H1 (cell line): ENCODE results near the gene LY6G6F. TPM values are rescaled to one million over a fixed set of nuclear protein-coding genes. Genes with fewer than 3 reads are reported as not detected.
A peak's percentile ranks its signal among the peaks of the same experiment; 100 is the strongest.

ENCODE experiments used
- CTCF ChIA-PET: fragments of 300-600 bp; sonication (Branson Sonifier 250); formaldehyde crosslinking; loops from one replicate; lab custom pipeline; 2021; ENCODE audit not compliant: partially characterized antibody; lab: Charles Lee
- POLR2A ChIA-PET: fragments of 300-600 bp; sonication (Branson Sonifier 250); formaldehyde crosslinking; loops from one replicate; lab custom pipeline; 2021; ENCODE audit warnings: inconsistent platforms; ENCODE audit not compliant: partially characterized antibody; lab: Charles Lee
- DNase-seq, 2 experiments: peaks; one replicate each; pipeline versions ENCODE4 v3.0.0 to v3.0.0-alpha.2; 2010 to 2022; ENCODE audit warnings: low spot score in 2 of 2, low read depth in 1 of 2, mixed read lengths in 1 of 2
- FAIRE-seq: peaks from 2 replicates; lab custom pipeline; 2011; peaks lifted over from hg19 to GRCh38; lab: Jason Lieb, UNC
- H2AFZ ChIP-seq: 2 replicates; pipeline ENCODE4 v1.8.1; 2012; ENCODE audit warnings: low read length, inconsistent platforms
- H2AK5ac ChIP-seq: 2 replicates; pipeline ENCODE4 v1.6.1; 2013; ENCODE audit warnings: low read depth, low read length
- H2BK120ac ChIP-seq: replicated peaks from 2 replicates; pipeline ENCODE3; 2013; ENCODE audit warnings: low read depth, low read length, inconsistent platforms
- H2BK12ac ChIP-seq: 2 replicates; pipeline ENCODE4 v1.6.1; 2013; ENCODE audit warnings: low read depth, low read length
- H2BK15ac ChIP-seq: 2 replicates; pipeline ENCODE4 v1.6.1; 2013; ENCODE audit warnings: low read length
- H2BK20ac ChIP-seq: 2 replicates; pipeline ENCODE4 v1.6.1; 2013; ENCODE audit warnings: low read length
- H2BK5ac ChIP-seq: 2 replicates; pipeline ENCODE4 v1.6.1; 2013; ENCODE audit warnings: low read depth, low read length
- H3K14ac ChIP-seq: 2 replicates; pipeline ENCODE4 v1.6.1; 2013; ENCODE audit warnings: inconsistent platforms; ENCODE audit not compliant: insufficient read length
- H3K18ac ChIP-seq: 2 replicates; pipeline ENCODE4 v1.6.1; 2013; ENCODE audit warnings: low read length; ENCODE audit errors: extremely low read depth
- H3K23ac ChIP-seq: 2 replicates; pipeline ENCODE4 v1.6.1; 2013; ENCODE audit warnings: inconsistent platforms; ENCODE audit not compliant: insufficient read length
- H3K23me2 ChIP-seq: 2 replicates; pipeline ENCODE4 v1.6.1; 2013; ENCODE audit warnings: low read depth, low read length
- H3K27ac ChIP-seq: 2 replicates; pipeline ENCODE4 v1.6.1; 2011; ENCODE audit warnings: low read depth, low read length, inconsistent platforms
- H3K27me3 ChIP-seq, 4 experiments: replicated peaks in 1 of 4; 1 replicate in 1 of 4; 2 replicates in 3 of 4; pipeline versions ENCODE4 v1.6.1 to v1.8.1; 2011 to 2013; ENCODE audit warnings: low read length in 3 of 4, mild to moderate bottlenecking in 3 of 4, inconsistent platforms in 2 of 4, mixed read lengths in 2 of 4, moderate library complexity in 1 of 4; ENCODE audit not compliant: control insufficient read depth in 3 of 4, insufficient read depth in 3 of 4; ENCODE audit errors: extremely low read depth in 1 of 4
- H3K36me3 ChIP-seq, 4 experiments: 2 replicates each; pipeline versions ENCODE4 v1.6.1 to v1.8.1; 2011 to 2013; ENCODE audit warnings: mild to moderate bottlenecking in 4 of 4, low read length in 3 of 4, moderate library complexity in 2 of 4, control low read depth in 1 of 4, inconsistent platforms in 1 of 4; ENCODE audit not compliant: insufficient read depth in 4 of 4, control insufficient read depth in 2 of 4
- H3K4ac ChIP-seq: replicated peaks from 2 replicates; pipeline ENCODE3; 2013; ENCODE audit warnings: low read length, low read depth, mixed read lengths, inconsistent platforms; ENCODE audit not compliant: insufficient read length
- H3K4me1 ChIP-seq, 4 experiments: replicated peaks in 1 of 4; 1 replicate in 1 of 4; 2 replicates in 3 of 4; pipeline versions ENCODE4 v1.6.1 to v1.8.1; 2011 to 2013; ENCODE audit warnings: low read length in 3 of 4, inconsistent platforms in 2 of 4, mixed read lengths in 1 of 4; ENCODE audit not compliant: insufficient read depth in 4 of 4, control insufficient read depth in 3 of 4
- H3K4me2 ChIP-seq, 2 experiments: 2 replicates each; pipeline versions ENCODE4 v1.6.1 to v1.8.1; 2011 to 2013; ENCODE audit warnings: low read depth in 2 of 2, low read length in 2 of 2, control low read depth in 1 of 2, inconsistent platforms in 1 of 2, mild to moderate bottlenecking in 1 of 2; ENCODE audit not compliant: insufficient read depth in 1 of 2
- H3K4me3 ChIP-seq, 4 experiments: fragments of 200-600, 300-600 bp in 1 of 4; sonication (generic), shearing (Covaris generic), sonication (Bioruptor Twin) in 1 of 4; 2 replicates each; pipeline versions ENCODE4 v1.5.1 to v1.8.1; 2011 to 2016; ENCODE audit warnings: low read length in 4 of 4, low read depth in 3 of 4, control low read depth in 2 of 4, inconsistent platforms in 2 of 4, mild to moderate bottlenecking in 2 of 4, mixed read lengths in 1 of 4, moderate library complexity in 1 of 4; ENCODE audit not compliant: insufficient read depth in 2 of 4; ENCODE audit errors: extremely low read depth in 1 of 4
- H3K56ac ChIP-seq: replicated peaks from 2 replicates; pipeline ENCODE3; 2013; ENCODE audit warnings: low read depth, mild to moderate bottlenecking, mixed read lengths, low read length, inconsistent platforms; ENCODE audit not compliant: insufficient read length
- H3K79me1 ChIP-seq: 2 replicates; pipeline ENCODE4 v1.6.1; 2013; ENCODE audit warnings: low read depth, low read length, control low read depth
- H3K79me2 ChIP-seq, 2 experiments: 2 replicates each; pipeline versions ENCODE4 v1.6.1 to v1.8.1; 2012 to 2013; ENCODE audit warnings: low read length in 2 of 2, mild to moderate bottlenecking in 2 of 2, inconsistent platforms in 1 of 2; ENCODE audit not compliant: insufficient read depth in 2 of 2, control insufficient read depth in 1 of 2
- H3K9ac ChIP-seq, 4 experiments: replicated peaks in 1 of 4; 1 replicate in 1 of 4; 2 replicates in 3 of 4; pipeline versions ENCODE4 v1.6.1 to v1.8.1; 2011 to 2013; ENCODE audit warnings: low read depth in 3 of 4, low read length in 3 of 4, control low read depth in 2 of 4, mild to moderate bottlenecking in 2 of 4, moderate library complexity in 2 of 4, inconsistent platforms in 1 of 4; ENCODE audit errors: extremely low read depth in 1 of 4
- H3K9me3 ChIP-seq, 2 experiments: 2 replicates each; pipeline versions ENCODE4 v1.6.1 to v1.8.1; 2012 to 2013; ENCODE audit warnings: mild to moderate bottlenecking in 2 of 2, moderate library complexity in 2 of 2, control low read depth in 1 of 2, inconsistent platforms in 1 of 2, low read depth in 1 of 2, low read length in 1 of 2, mixed read lengths in 1 of 2; ENCODE audit not compliant: insufficient read depth in 2 of 2
- H4K20me1 ChIP-seq, 2 experiments: replicated peaks in 1 of 2; 2 replicates each; pipeline versions ENCODE3 to v1.8.1; 2011 to 2013; ENCODE audit warnings: inconsistent platforms in 2 of 2, low read length in 2 of 2, mild to moderate bottlenecking in 1 of 2; ENCODE audit not compliant: insufficient read depth in 2 of 2, control insufficient read depth in 1 of 2
- H4K5ac ChIP-seq: 2 replicates; pipeline ENCODE4 v1.6.1; 2013; ENCODE audit warnings: low read length, low read depth, mixed read lengths, inconsistent platforms; ENCODE audit not compliant: insufficient read length
- H4K8ac ChIP-seq: 2 replicates; pipeline ENCODE4 v1.8.0; 2013; ENCODE audit warnings: mild to moderate bottlenecking, moderate library complexity, low read length, inconsistent platforms; ENCODE audit not compliant: insufficient read depth; ENCODE audit errors: extremely low read depth
- H4K91ac ChIP-seq: replicated peaks from 2 replicates; pipeline ENCODE3; 2013; ENCODE audit warnings: low read length, mixed read lengths, inconsistent platforms; ENCODE audit not compliant: insufficient read length
- EGR1 ChIP-seq: IDR thresholded peaks from 2 replicates; pipeline ENCODE4 v1.6.1; 2011; ENCODE audit warnings: low read depth, low read length, borderline replicate concordance
- SIRT6 ChIP-seq: IDR thresholded peaks from one replicate; pipeline ENCODE4 v1.7.1; 2012; ENCODE audit warnings: low read length, inconsistent platforms
- TEAD4 ChIP-seq: IDR thresholded peaks from 2 replicates; pipeline ENCODE4 v1.6.1; 2012; ENCODE audit warnings: low read depth, low read length, inconsistent platforms, mixed read lengths
- WGBS, 2 experiments: shearing (Covaris generic) in 1 of 2; methylation state at CpG; one replicate each; pipeline versions ENCODE4 v1.1.6 to v1.1.7; 2013 to 2015; ENCODE audit warnings: low lambda C conversion rate in 2 of 2, mixed read lengths in 2 of 2, inconsistent platforms in 1 of 2, low coverage in 1 of 2, missing lambda C conversion rate in 1 of 2; ENCODE audit not compliant: insufficient replicate concordance in 2 of 2, insufficient coverage in 1 of 2, insufficient read length in 1 of 2; ENCODE audit errors: extremely low coverage in 1 of 2, missing lambda C conversion rate in 1 of 2; 5-methylcytosine and 5-hydroxymethylcytosine counted together
- polyA plus RNA-seq, 7 experiments: library from polyadenylated mRNA; depleted of rRNA in 3 of 7; stranded (reverse) in 5 of 7; unstranded in 2 of 7; fragments of >200 nt in 5 of 7; fragments of 200-250 nt in 2 of 7; gene quantifications; 1 replicate in 5 of 7; 2 replicates in 1 of 7; 4 replicates in 1 of 7; pipeline versions ENCODE4 v1.2.1 to v1.2.3, GENCODE V29; 2011 to 2013; ENCODE audit warnings: missing spikeins in 2 of 7, mixed read lengths in 2 of 7
- total RNA-seq: library from RNA; stranded (reverse); fragmentation: NEBNext Ultra II Directional; extraction: Animal tissue kit (Norgen Biotek cat#: 25700); gene quantifications from 2 replicates; pipeline ENCODE4 v1.2.1, GENCODE V29; 2021

Gene LY6G6F
- total and polyA plus RNA-seq, 2 of the 8 experiments (the other 6 are each of a cell fraction or from before 2014, with no cell fraction given), result not detected

- WGBS, 2 experiments, result 93% methylated on average over 1 of the region's 1 CpG; no CpG with 5 or more reads in 1 of the 2 experiments
- Histone ChIP-seq H4K20me1 (no peaks in the 10 kb centered on the region), H2AFZ (no peak overlapping the region), H2BK12ac (no peak overlapping the region), H3K4me1 (peaks cover 0 to 5% (median 2%) of the 10 kb centered on the region in 4 experiments; a peak in 4 of 7 replicates), H3K14ac (no peak overlapping the region), H3K36me3 (peaks cover 0 to 16% (median 0%) of the 10 kb centered on the region in 4 experiments; a peak in 4 of 8 replicates), H3K4me3 (no peak overlapping the region), H2BK5ac (no peak overlapping the region), H3K18ac (no peak overlapping the region), H3K9ac (no peak overlapping the region), H3K56ac (no peak overlapping the region), H3K79me1 (no peaks in the 10 kb centered on the region), H2BK120ac (no peak overlapping the region), H3K23ac (no peak overlapping the region), H3K4me2 (no peak overlapping the region), H2BK15ac (no peak overlapping the region), H3K23me2 (no peaks in the 10 kb centered on the region; the same call in none of the 2 replicates), H2AK5ac (no peak overlapping the region), H3K79me2 (no peaks in the 10 kb centered on the region), H3K27ac (0 out of 2 replicates have a peak overlapping the region, but pooled peaks have one; percentile 10), H3K27me3 (no peaks in the 10 kb centered on the region), H3K4ac (no peak overlapping the region), H2BK20ac (no peak overlapping the region), H4K8ac (no peak overlapping the region), H4K91ac (no peak overlapping the region), H4K5ac (no peak overlapping the region), H3K9me3 (no peaks in the 10 kb centered on the region; a peak in 1 of 4 replicates)
- no peak for TF ChIP-seq SIRT6
- no peak for TF ChIP-seq TEAD4
- TF ChIP-seq EGR1, result no peak
- POLR2A ChIA-PET, result interaction anchor here (0.7 to 1.1 kb wide), 3 partner anchors 11 to 35 kb away, joined by 3 to 4 read pairs (median 4); no protein-coding TSS in a partner anchor
- CTCF ChIA-PET, result interaction anchor here (1.7 kb wide), 1 partner anchor 29 kb away, joined by 3 read pairs; no protein-coding TSS in a partner anchor
- FAIRE-seq (no peak), DNase-seq (no peak)
Observed at GRCh38 chr6:31744422-31744821, 37.8 kb downstream of the LY6G6F start.
